GM10266 (cell line): ENCODE data around the gene ALPI.

ENCODE experiments used
- DNase-seq: peaks from one replicate; pipeline ENCODE4 v3.0.0; 2012; ENCODE audit errors: extremely low spot score
- CTCF ChIP-seq: IDR thresholded peaks from 2 replicates; pipeline ENCODE4 v1.5.1; 2012; ENCODE audit warnings: mild to moderate bottlenecking, low read depth; ENCODE audit not compliant: control insufficient read depth, insufficient read depth; ENCODE audit errors: missing control alignments

ALPI gene

GRCh38 chr2:232436381-232437194 is 19.4 kb upstream of the ALPI start:
- no peak for DNase-seq
- no peak for TF ChIP-seq CTCF

DNA sequence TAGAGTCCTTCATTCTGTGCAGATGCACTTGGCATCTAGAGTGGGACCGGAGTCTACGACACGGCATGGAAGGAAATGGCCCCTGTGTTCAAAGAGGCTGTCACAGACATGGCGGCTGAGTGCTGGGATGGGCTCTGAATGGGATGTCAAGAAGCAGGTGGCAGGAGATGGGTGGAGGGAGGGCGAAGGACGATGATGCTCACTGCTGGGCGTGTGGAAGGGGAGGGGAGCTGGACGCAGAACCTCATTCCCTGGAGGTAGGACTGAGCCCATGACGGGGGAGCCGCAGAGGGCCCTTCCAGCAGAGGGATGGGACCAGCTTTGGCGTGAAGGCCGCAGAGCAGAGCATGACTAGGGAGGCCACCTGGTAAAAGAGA is 18.8 kb upstream of the ALPI start:
- no peak for DNase-seq
- no peak for TF ChIP-seq CTCF

DNA sequence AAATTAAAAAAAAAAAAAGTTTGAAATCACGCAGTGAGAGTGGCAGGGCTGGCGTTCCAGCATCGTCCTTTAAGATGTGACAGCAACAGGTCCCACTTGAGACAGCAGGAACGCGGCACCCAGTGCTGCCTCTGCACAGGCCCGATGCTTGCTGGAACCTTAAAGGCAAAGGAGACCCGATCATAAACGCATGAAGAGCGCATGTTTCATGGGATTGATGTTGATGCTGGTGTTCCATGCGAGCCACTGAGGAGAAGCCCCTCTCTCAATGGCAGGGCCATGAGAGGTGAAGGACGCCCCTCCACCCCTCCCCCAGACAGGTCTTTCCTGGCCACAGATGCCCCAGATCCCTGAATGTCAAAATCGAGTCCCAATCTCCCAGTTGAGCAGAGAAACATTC is 17.9 kb upstream of the ALPI start:
- no peak for DNase-seq
- no peak for TF ChIP-seq CTCF

- TF ChIP-seq CTCF: peak; percentile 56
- no peak for DNase-seq
These were observed 16.8 kb upstream of the ALPI start for GRCh38 chr2:232438951-232439757.

DNA sequence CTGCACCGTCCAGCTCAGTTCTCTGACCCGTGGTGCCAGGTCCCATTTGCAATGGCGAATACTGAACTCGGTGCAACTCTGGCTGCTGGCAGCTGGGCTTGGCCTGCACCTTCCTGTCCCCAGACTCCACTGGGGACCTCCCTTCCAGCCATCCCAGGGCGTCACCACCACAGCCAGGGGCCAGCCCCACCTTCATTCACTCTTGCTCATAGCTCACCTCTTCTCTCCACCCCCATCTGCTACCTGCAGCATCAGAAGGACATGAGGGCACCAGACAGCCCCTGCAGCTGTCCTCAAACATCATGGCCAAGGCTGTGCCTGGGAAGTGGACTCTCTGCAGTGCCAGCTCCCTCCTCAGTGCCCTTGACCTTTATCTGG is 16.2 kb upstream of the ALPI start:
- no peak for TF ChIP-seq CTCF

DNA sequence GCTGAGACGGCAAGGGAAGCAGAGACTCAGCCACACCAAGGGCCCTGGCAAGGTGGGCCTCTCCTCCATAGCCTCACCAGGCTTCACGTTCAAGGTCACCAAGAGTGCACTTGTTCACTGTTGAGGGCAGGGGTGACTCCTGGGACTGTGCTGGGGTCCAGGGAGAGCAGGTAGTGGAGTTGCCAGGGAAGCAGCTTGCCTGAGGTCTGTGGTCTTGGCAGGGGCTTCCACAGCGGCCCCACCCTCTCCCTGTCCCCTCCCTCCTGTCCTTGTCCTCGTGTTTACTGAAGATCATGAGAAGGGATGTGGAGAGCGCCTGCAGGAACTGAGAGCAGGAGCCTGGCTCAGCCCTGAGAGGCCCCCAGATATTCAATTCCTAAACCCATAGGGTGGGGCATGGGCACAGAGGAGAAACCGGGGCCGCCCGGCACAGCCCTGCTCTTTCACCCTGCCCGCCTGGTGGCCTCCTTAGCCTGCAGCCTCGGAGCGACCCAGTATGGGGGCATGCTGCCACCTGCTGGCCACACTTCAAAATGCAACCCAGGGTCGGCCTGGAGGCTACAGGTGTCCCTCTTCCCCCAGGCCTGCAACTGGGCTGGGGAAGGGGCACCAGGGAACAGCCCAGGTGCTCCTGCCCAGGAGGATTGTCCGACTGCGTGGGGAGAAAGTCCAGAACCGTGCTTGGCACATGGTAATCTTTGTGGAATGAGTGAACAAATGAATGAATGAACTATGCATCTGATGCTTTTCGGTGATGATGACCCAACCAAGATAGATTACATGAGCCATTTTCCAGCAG is 15.5 kb upstream of the ALPI start:
- peak; percentile 84 for DNase-seq
- TF ChIP-seq CTCF: peak; percentile 93

More for the DNA sequence above, 16.2 kb upstream of the ALPI start:
- DNase-seq: no peak
